SH-SY5Y (cell line): ENCODE data around the gene PLSCR1.

Source experiments
- GATA2 ChIP-seq: IDR thresholded peaks from 2 replicates; pipeline ENCODE4 v1.6.1; 2011; ENCODE audit warnings: mild to moderate bottlenecking, low read depth, low read length
- GATA3 ChIP-seq: IDR thresholded peaks from 2 replicates; pipeline ENCODE4 v1.6.1; 2011; ENCODE audit warnings: low read depth, mild to moderate bottlenecking, low read length, moderate library complexity

The PLSCR1 gene

GRCh38 chr3:146476094-146476740, 68.2 kb downstream of the PLSCR1 start:
- TF ChIP-seq GATA3: no peak

- TF ChIP-seq GATA3 (no peak), GATA2 (no peak)
Measured at GRCh38 chr3:146473726-146474125, 70.7 kb downstream of the PLSCR1 start.

GRCh38 chr3:146472611-146473010, 71.8 kb downstream of the PLSCR1 start:
- TF ChIP-seq GATA2: no peak
- no peak for TF ChIP-seq GATA3

- TF ChIP-seq GATA2 (no peak), GATA3 (no peak)
Measured at GRCh38 chr3:146471012-146471411, 73.4 kb downstream of the PLSCR1 start.

- no peak for TF ChIP-seq GATA2
- no peak for TF ChIP-seq GATA3
Measured at GRCh38 chr3:146470425-146470990, 73.9 kb downstream of the PLSCR1 start.

GRCh38 chr3:146469150-146470017, 75.0 kb downstream of the PLSCR1 start, which contains the start of gene PLSCR2:
PLSCR2 (minus strand) TSS chr3:146469561; CDS start chr3:146459904, 9,657 bp downstream.
- TF ChIP-seq GATA3 (no peak), GATA2 (no peak)

GRCh38 chr3:146468671-146469149, 75.7 kb downstream of the PLSCR1 start:
- TF ChIP-seq GATA3 (no peak), GATA2 (no peak)

- no peak for TF ChIP-seq GATA3
- no peak for TF ChIP-seq GATA2
Measured at GRCh38 chr3:146468234-146468633, 76.2 kb downstream of the PLSCR1 start.

- no peak for TF ChIP-seq GATA3
- TF ChIP-seq GATA2: no peak
Measured at GRCh38 chr3:146466604-146467003, 77.8 kb downstream of the PLSCR1 start.

GRCh38 chr3:146465693-146466465, 78.5 kb downstream of the PLSCR1 start:
- TF ChIP-seq GATA2 (no peak), GATA3 (no peak)
